Fibroblast of mammary gland (primary cell): ENCODE data around the gene HID1.
"Not testable (repeated sequence)": the region's sequence is repeated elsewhere in the genome, so short reads cannot be mapped to it uniquely, and the experiment has no call there.

Experiments
- DNase-seq: peaks from one replicate; pipeline ENCODE4 v3.0.0-alpha.2; 2010; ENCODE audit warnings: low read depth
- H3K4me3 ChIP-seq: 2 replicates; pipeline ENCODE4 v1.5.1; 2011; ENCODE audit warnings: low read depth, mild to moderate bottlenecking, low read length, moderate library complexity; ENCODE audit not compliant: control insufficient read depth
- TF ChIP-seq, protein P1 (sequence below): conservative IDR thresholded peaks from 2 replicates; pipeline ENCODE4 v1.5.1; 2011; ENCODE audit warnings: low read depth, low read length, inconsistent platforms; ENCODE audit not compliant: control insufficient read depth, insufficient read depth

HID1 gene

GRCh38 chr17:75012096-75012345, 39.5 kb upstream of the HID1 start:
- peak overlapping the region; percentile 90 for H3K4me3 ChIP-seq
- TF ChIP-seq, protein P1, sequence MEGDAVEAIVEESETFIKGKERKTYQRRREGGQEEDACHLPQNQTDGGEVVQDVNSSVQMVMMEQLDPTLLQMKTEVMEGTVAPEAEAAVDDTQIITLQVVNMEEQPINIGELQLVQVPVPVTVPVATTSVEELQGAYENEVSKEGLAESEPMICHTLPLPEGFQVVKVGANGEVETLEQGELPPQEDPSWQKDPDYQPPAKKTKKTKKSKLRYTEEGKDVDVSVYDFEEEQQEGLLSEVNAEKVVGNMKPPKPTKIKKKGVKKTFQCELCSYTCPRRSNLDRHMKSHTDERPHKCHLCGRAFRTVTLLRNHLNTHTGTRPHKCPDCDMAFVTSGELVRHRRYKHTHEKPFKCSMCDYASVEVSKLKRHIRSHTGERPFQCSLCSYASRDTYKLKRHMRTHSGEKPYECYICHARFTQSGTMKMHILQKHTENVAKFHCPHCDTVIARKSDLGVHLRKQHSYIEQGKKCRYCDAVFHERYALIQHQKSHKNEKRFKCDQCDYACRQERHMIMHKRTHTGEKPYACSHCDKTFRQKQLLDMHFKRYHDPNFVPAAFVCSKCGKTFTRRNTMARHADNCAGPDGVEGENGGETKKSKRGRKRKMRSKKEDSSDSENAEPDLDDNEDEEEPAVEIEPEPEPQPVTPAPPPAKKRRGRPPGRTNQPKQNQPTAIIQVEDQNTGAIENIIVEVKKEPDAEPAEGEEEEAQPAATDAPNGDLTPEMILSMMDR = no peak
- no peak for DNase-seq

- H3K4me3 ChIP-seq = peak overlapping the region; percentile 90
- TF ChIP-seq, protein P1 = no peak
- peak; percentile 78 for DNase-seq
These were observed 39.0 kb upstream of the HID1 start for GRCh38 chr17:75011401-75012095.

GRCh38 chr17:75010683-75011400, 38.3 kb upstream of the HID1 start:
- TF ChIP-seq, protein P1 = no peak
- peak; percentile 69 for DNase-seq
- H3K4me3 ChIP-seq = no peak overlapping the region

DNA sequence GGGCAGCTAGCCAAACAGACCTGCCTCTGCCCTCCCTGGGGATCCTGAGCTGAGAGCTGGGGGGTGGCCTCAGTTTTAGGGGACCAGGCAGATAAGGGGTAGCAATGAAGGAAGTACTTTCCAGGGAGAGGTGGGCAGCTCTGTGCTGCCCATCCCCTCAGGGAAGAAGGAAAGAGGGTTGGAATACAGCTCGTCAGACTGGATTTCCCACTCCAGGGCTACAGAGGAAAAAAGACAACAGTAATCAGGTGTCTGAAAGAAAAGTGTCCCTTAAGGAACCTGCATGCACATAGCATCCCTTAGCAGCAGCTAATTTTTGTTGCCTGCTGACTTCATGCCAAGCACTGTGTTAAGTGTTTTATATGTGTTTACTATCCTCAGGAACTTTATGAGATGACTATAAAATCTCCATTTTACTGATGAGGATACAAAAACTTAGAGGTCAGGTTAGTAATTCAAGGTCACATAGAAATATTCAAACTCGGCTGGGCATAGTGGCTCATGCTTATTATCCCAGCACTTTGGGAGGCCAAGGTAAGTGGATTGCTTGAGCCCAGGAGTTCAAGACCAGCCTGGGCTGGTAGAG, 36.7 kb upstream of the HID1 start:
- H3K4me3 ChIP-seq = no peak overlapping the region
- TF ChIP-seq, protein P1 = no peak
- DNase-seq = no peak

GRCh38 chr17:75008373-75008772, 35.8 kb upstream of the HID1 start:
- H3K4me3 ChIP-seq = no peak overlapping the region
- DNase-seq = no peak
- TF ChIP-seq, protein P1 = no peak

DNA sequence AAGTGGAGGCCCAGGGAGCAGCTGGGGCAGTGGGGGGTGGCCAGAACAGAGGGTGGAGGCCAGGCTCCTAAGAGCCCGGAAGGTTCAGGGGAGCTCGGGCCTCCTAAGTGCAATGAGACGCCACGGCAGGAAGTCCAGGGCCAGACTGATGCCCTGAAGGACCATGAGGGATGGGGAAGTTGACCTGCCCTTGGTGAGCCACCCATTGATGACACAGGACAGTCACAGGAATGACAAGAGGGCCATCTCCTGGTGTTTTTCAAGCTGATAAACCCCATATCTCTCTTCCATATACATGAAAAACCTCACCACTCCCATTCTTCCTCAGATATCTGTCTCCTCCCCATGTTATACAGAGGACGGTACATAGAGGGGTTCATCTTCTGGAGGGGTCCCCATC, 34.1 kb upstream of the HID1 start:
- TF ChIP-seq, protein P1 = no peak
- DNase-seq = no peak
- no peak overlapping the region for H3K4me3 ChIP-seq

DNA sequence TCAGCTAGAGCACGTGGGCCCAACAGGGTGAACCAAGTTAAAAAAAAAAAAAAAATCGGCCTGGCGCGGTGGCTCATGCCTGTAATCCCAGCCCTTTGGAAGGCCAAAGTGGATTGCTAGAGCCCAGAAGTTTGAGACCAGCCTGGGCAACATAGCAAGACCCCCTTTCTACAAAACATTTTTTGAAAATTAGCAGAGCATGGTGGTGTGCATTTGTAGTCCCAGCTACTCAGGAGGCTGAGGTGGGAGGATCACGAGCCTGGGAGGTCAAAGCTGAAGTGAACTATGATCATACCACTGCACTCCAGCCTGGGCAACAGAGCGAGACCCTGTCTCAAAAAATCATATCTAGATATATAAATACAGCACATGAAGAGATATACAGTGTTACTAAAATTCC, 33.5 kb upstream of the HID1 start:
- DNase-seq, H3K4me3 ChIP-seq: not testable (repeated sequence)
